B cell (primary cell): ENCODE measurements around the gene RAB24. TPM values are rescaled to one million over a fixed set of nuclear protein-coding genes. Genes with fewer than 3 reads are reported as not detected.
A peak's percentile ranks its signal among the peaks of the same experiment; 100 is the strongest.

Experiments used
- ATAC-seq: fragments of 200-7000 bp; cut with Tn5 transposase; one replicate; pipeline ENCODE4 v1.10.0; 2021; ENCODE audit warnings: low read depth, mild to moderate bottlenecking, moderate number of reproducible peaks, moderate library complexity
- CTCF ChIA-PET: fragments of 350-600 bp; sonication (Branson Sonifier 250); formaldehyde crosslinking; loops from one replicate; lab custom pipeline; 2021; ENCODE audit warnings: antibody characterized with exemption, inconsistent platforms; lab: Charles Lee
- POLR2A ChIA-PET: fragments of 350-600 bp; sonication (Branson Sonifier 250); formaldehyde crosslinking; loops from one replicate; lab custom pipeline; 2021; ENCODE audit warnings: antibody characterized with exemption; lab: Charles Lee
- DNase-seq: peaks from one replicate; pipeline ENCODE4 v3.0.0; 2013
- H2AFZ ChIP-seq: 2 replicates; pipeline ENCODE4 v1.6.1; 2012; ENCODE audit warnings: mild to moderate bottlenecking, low read depth, low read length; ENCODE audit not compliant: insufficient read depth, poor library complexity, severe bottlenecking
- H3K27ac ChIP-seq, 2 donors: 1 replicate in 1 of 2; 2 replicates in 1 of 2; pipeline ENCODE4 v1.5.1; 2012 to 2013; ENCODE audit warnings: low read length in 2 of 2, mild to moderate bottlenecking in 2 of 2, moderate library complexity in 1 of 2
- H3K27me3 ChIP-seq, 4 experiments: fragments of 200-600 bp in 1 of 4; sonication (generic) in 1 of 4; replicated peaks in 1 of 4; 1 replicate in 2 of 4; 2 replicates in 2 of 4; pipeline versions ENCODE4 v1.6.1 to v1.7.0; 2013 to 2016; ENCODE audit warnings: low read length in 3 of 4, mild to moderate bottlenecking in 2 of 4, mixed read lengths in 1 of 4, moderate library complexity in 1 of 4; ENCODE audit not compliant: insufficient read depth in 4 of 4, control insufficient read depth in 3 of 4; ENCODE audit errors: control extremely low read depth in 1 of 4
- H3K36me3 ChIP-seq, 2 experiments: replicated peaks in 1 of 2; 1 replicate in 1 of 2; 2 replicates in 1 of 2; pipeline versions ENCODE4 v1.6.1 to v1.7.1; 2013; ENCODE audit warnings: low read length in 1 of 2; ENCODE audit not compliant: insufficient read depth in 2 of 2, control insufficient read depth in 1 of 2; ENCODE audit errors: control extremely low read depth in 1 of 2, extremely low read depth in 1 of 2
- H3K4me1 ChIP-seq, 2 donors: fragments of 200-600 bp in 1 of 2; sonication (generic) in 1 of 2; 1 replicate in 1 of 2; 2 replicates in 1 of 2; pipeline versions ENCODE4 v1.5.1 to v1.6.1; 2013 to 2017; ENCODE audit warnings: low read length in 2 of 2; ENCODE audit not compliant: control insufficient read depth in 2 of 2, insufficient read depth in 2 of 2
- H3K4me2 ChIP-seq: replicated peaks from 2 replicates; pipeline ENCODE3; 2012; ENCODE audit warnings: mild to moderate bottlenecking, low read depth, low read length; ENCODE audit not compliant: poor library complexity, severe bottlenecking
- H3K4me3 ChIP-seq, 5 experiments: fragments of 200-600 bp in 1 of 5; sonication (generic) in 1 of 5; 1 replicate in 3 of 5; 2 replicates in 2 of 5; pipeline versions ENCODE4 v1.5.1 to v1.7.0; 2011 to 2016; ENCODE audit warnings: low read length in 4 of 5, mild to moderate bottlenecking in 4 of 5, low read depth in 2 of 5, control low read depth in 1 of 5, moderate library complexity in 1 of 5; ENCODE audit not compliant: insufficient read depth in 1 of 5; ENCODE audit errors: control extremely low read depth in 1 of 5, extremely low read depth in 1 of 5
- H3K79me2 ChIP-seq: fragments of 200-600 bp; sonication (generic); one replicate; pipeline ENCODE4 v1.6.0; 2016; ENCODE audit warnings: low read length; ENCODE audit not compliant: control insufficient read depth, insufficient read depth
- H3K9ac ChIP-seq: fragments of 200-600 bp; sonication (generic); 2 replicates; pipeline ENCODE4 v1.6.1; 2017; ENCODE audit warnings: mild to moderate bottlenecking, low read length, moderate library complexity
- H3K9me3 ChIP-seq, 3 donors: one replicate each; pipeline versions ENCODE4 v1.6.1 to v1.7.1; 2013; ENCODE audit warnings: low read length in 2 of 3; ENCODE audit not compliant: control insufficient read depth in 2 of 3, insufficient read depth in 1 of 3; ENCODE audit errors: control extremely low read depth in 1 of 3
- H4K20me1 ChIP-seq: 2 replicates; pipeline ENCODE4 v1.6.0; 2012; ENCODE audit warnings: mild to moderate bottlenecking, low read length; ENCODE audit not compliant: insufficient read depth, control insufficient read depth, poor library complexity, severe bottlenecking
- H3K27ac Mint-ChIP-seq: one replicate; pipeline ENCODE4 v1.8.0; 2021; ENCODE audit warnings: mixed read lengths
- H3K27me3 Mint-ChIP-seq: one replicate; pipeline ENCODE4 v1.8.0; 2021; ENCODE audit warnings: mixed read lengths
- H3K4me1 Mint-ChIP-seq: one replicate; pipeline ENCODE4 v1.8.0; 2021; ENCODE audit warnings: mixed read lengths
- H3K4me3 Mint-ChIP-seq: one replicate; pipeline ENCODE4 v1.8.0; 2021; ENCODE audit warnings: mixed read lengths
- H3K9me3 Mint-ChIP-seq: one replicate; pipeline ENCODE4 v1.8.0; 2022; ENCODE audit warnings: mixed read lengths; ENCODE audit not compliant: insufficient read depth
- CTCF ChIP-seq: fragments of 200-600 bp; IDR thresholded peaks from one replicate; pipeline ENCODE4 v1.8.0; 2022; ENCODE audit warnings: antibody characterized with exemption, mild to moderate bottlenecking
- EZH2 ChIP-seq: IDR thresholded peaks from 2 replicates; pipeline ENCODE4 v1.6.1; 2012; ENCODE audit warnings: borderline replicate concordance, low read depth, mild to moderate bottlenecking, moderate library complexity, low read length; ENCODE audit not compliant: insufficient read depth, poor library complexity, severe bottlenecking
- WGBS: methylation state at CpG from one replicate; pipeline ENCODE4 v1.1.5; 2013; ENCODE audit warnings: missing lambda C conversion rate; ENCODE audit not compliant: insufficient coverage; 5-methylcytosine and 5-hydroxymethylcytosine counted together
- intact Hi-C: fragments of 100-400 bp; cut with micrococcal nuclease; formaldehyde crosslinking; loops from one replicate; pipeline ENCODE4 v1.10.0; 2022
- polyA plus RNA-seq: library from polyadenylated mRNA; depleted of rRNA; stranded (reverse); fragments of >200 nt; gene quantifications from 2 replicates; pipeline ENCODE4 v1.2.3, GENCODE V29; 2012
- total RNA-seq, 2 donors: library from RNA; stranded (reverse); fragments of 120-200 nt in 1 of 2; gene quantifications; 1 replicate in 1 of 2; 2 replicates in 1 of 2; pipeline versions ENCODE4 v1.2.3 to v1.2.4, GENCODE V29; 2013 to 2022

Gene RAB24
- total and polyA plus RNA-seq, 2 donors (not counting 1 experiment from before 2014, with no cell fraction given): 38.3 to 147 TPM

- CTCF ChIA-PET: interaction anchor here (1.2 to 1.6 kb wide), 3 partner anchors 10 to 83 kb away, joined by 3 to 4 read pairs (median 3); no protein-coding TSS in a partner anchor
- peak; percentile 14 for ATAC-seq
- peak; percentile 55 for DNase-seq
- no CpG with 5 or more reads among the region's 7 CpGs for WGBS
- Histone ChIP-seq H3K4me2 (peak overlapping the region; percentile 34), H3K9me3 (no peaks in the 10 kb centered on the region), H2AFZ (no peak overlapping the region), H3K36me3 (peaks cover 0 to 3% of the 10 kb centered on the region in 2 experiments), H4K20me1 (peaks cover 23% of the 10 kb centered on the region), H3K79me2 (peaks cover 13% of the 10 kb centered on the region), H3K27me3 (no peaks in the 10 kb centered on the region), H3K9ac (no peak overlapping the region), H3K4me3 (no peak overlapping the region), H3K4me1 (peaks cover 6 to 12% of the 10 kb centered on the region in 2 donors), H3K27ac (no peak overlapping the region)
- POLR2A ChIA-PET: interaction anchor here (0.7 to 1.1 kb wide), 2 partner anchors 31 to 231 kb away, joined by 3 to 15 read pairs; partner anchors contain the start of gene LMAN2
- H3K27me3 Mint-ChIP-seq: no peaks in the 10 kb centered on the region
- intact Hi-C loops: no loop called here
- peak overlapping the region; percentile 7 for H3K27ac Mint-ChIP-seq
- no peak for TF ChIP-seq CTCF
- H3K9me3 Mint-ChIP-seq: no peaks in the 10 kb centered on the region
- H3K4me3 Mint-ChIP-seq: no peak overlapping the region
- peaks cover 23% of the 10 kb centered on the region for H3K4me1 Mint-ChIP-seq
These were observed 17.4 kb upstream of the RAB24 start for GRCh38 chr5:177320879-177321278.

- no peaks in the 10 kb centered on the region for H3K9me3 Mint-ChIP-seq
- intact Hi-C loops: loop anchor here (10.0 kb wide), 1 partner anchor 795 kb away; the partner anchor contains the start of gene N4BP3
These were observed 16.5 kb upstream of the RAB24 start for GRCh38 chr5:177319913-177320588.

More at GRCh38 chr5:177319913-177320588, 16.5 kb upstream of the RAB24 start:
- DNase-seq: no peak
- no peak overlapping the region for H3K4me3 ChIP-seq
- H3K4me1 ChIP-seq: peaks cover 6 to 12% of the 10 kb centered on the region in 2 donors
- peaks cover 16% of the 10 kb centered on the region for H3K79me2 ChIP-seq
- CTCF ChIA-PET: interaction anchor here (0.6 to 3.5 kb wide), 12 partner anchors 11 to 749 kb away, joined by 3 to 34 read pairs (median 3); partner anchors contain the start of gene MXD3
- H3K27ac ChIP-seq: no peak overlapping the region
- POLR2A ChIA-PET: no interaction called here
- no peak for ATAC-seq
- H2AFZ ChIP-seq: no peak overlapping the region
- no peak overlapping the region for H3K4me2 ChIP-seq
- H3K27me3 ChIP-seq: no peaks in the 10 kb centered on the region
- peaks cover 25% of the 10 kb centered on the region for H4K20me1 ChIP-seq
- 83% methylated on average over 8 of the region's 14 CpGs for WGBS
- H3K27me3 Mint-ChIP-seq: no peaks in the 10 kb centered on the region
- H3K27ac Mint-ChIP-seq: no peak overlapping the region
- peaks cover 0 to 2% of the 10 kb centered on the region in 2 experiments for H3K36me3 ChIP-seq
- peaks cover 23% of the 10 kb centered on the region for H3K4me1 Mint-ChIP-seq
- no peak overlapping the region for H3K4me3 Mint-ChIP-seq
- H3K9ac ChIP-seq: no peak overlapping the region
- TF ChIP-seq EZH2: no peak
- TF ChIP-seq CTCF: no peak
- no peaks in the 10 kb centered on the region for H3K9me3 ChIP-seq
